ENCODE results near the gene GDF2.

Gene GDF2

GRCh38 chr10:47311193-47311931 lies 10.9 kb upstream of the GDF2 start:
- in situ Hi-C loops (cut with HindIII; ENCODE audit: low sequenced_read_pairs), result no loop called here

- in situ Hi-C loops (cut with HindIII; ENCODE audit: low sequenced_read_pairs), result no loop called here
Measured at GRCh38 chr10:47311932-47312662, 10.2 kb upstream of the GDF2 start.

- in situ Hi-C loops (cut with HindIII; ENCODE audit: low sequenced_read_pairs), result no loop called here
Measured at GRCh38 chr10:47312663-47312995, 9.6 kb upstream of the GDF2 start.

- in situ Hi-C loops (cut with HindIII; ENCODE audit: low sequenced_read_pairs), result no loop called here
Measured at GRCh38 chr10:47314416-47314970, 7.8 kb upstream of the GDF2 start.

- in situ Hi-C loops (cut with HindIII; ENCODE audit: low sequenced_read_pairs), result no loop called here
Measured at GRCh38 chr10:47315421-47315820, 6.8 kb upstream of the GDF2 start.

GRCh38 chr10:47316131-47316530 lies 6.1 kb upstream of the GDF2 start:
- in situ Hi-C loops (cut with HindIII; ENCODE audit: low sequenced_read_pairs), result no loop called here

GRCh38 chr10:47317251-47317650 lies 5.0 kb upstream of the GDF2 start:
- in situ Hi-C loops (cut with HindIII; ENCODE audit: low sequenced_read_pairs), result no loop called here

- in situ Hi-C loops (cut with HindIII; ENCODE audit: low sequenced_read_pairs), result no loop called here
Measured at GRCh38 chr10:47318706-47319105, 3.5 kb upstream of the GDF2 start.

GRCh38 chr10:47319784-47320183 lies 2.5 kb upstream of the GDF2 start:
- in situ Hi-C loops (cut with HindIII; ENCODE audit: low sequenced_read_pairs), result no loop called here

GRCh38 chr10:47320812-47321211 lies 1.4 kb upstream of the GDF2 start:
- in situ Hi-C loops (cut with HindIII; ENCODE audit: low sequenced_read_pairs), result no loop called here

- in situ Hi-C loops (cut with HindIII; ENCODE audit: low sequenced_read_pairs), result no loop called here
Measured at GRCh38 chr10:47321521-47322195, 596 bp upstream of the GDF2 start.

GRCh38 chr10:47323087-47323486 lies 833 bp downstream of the GDF2 start:
- in situ Hi-C loops (cut with HindIII; ENCODE audit: low sequenced_read_pairs), result no loop called here

- in situ Hi-C loops (cut with HindIII; ENCODE audit: low sequenced_read_pairs), result no loop called here
Measured at GRCh38 chr10:47323636-47324296, 1.5 kb downstream of the GDF2 start.

- in situ Hi-C loops (cut with HindIII; ENCODE audit: low sequenced_read_pairs), result no loop called here
Measured at GRCh38 chr10:47325303-47326291, 3.3 kb downstream of the GDF2 start.

- in situ Hi-C loops (cut with HindIII; ENCODE audit: low sequenced_read_pairs), result no loop called here
Measured at GRCh38 chr10:47326306-47326926, 4.2 kb downstream of the GDF2 start.

GRCh38 chr10:47326927-47327330 lies 4.7 kb downstream of the GDF2 start:
- in situ Hi-C loops (cut with HindIII; ENCODE audit: low sequenced_read_pairs), result no loop called here

GRCh38 chr10:47329855-47330254 lies 7.6 kb downstream of the GDF2 start:
- in situ Hi-C loops (cut with HindIII; ENCODE audit: low sequenced_read_pairs), result no loop called here

GRCh38 chr10:47330366-47330765 lies 8.1 kb downstream of the GDF2 start:
- in situ Hi-C loops (cut with HindIII; ENCODE audit: low sequenced_read_pairs), result no loop called here

- in situ Hi-C loops (cut with HindIII; ENCODE audit: low sequenced_read_pairs), result no loop called here
Measured at GRCh38 chr10:47330804-47331203, 8.6 kb downstream of the GDF2 start.

GRCh38 chr10:47331491-47331890 lies 9.2 kb downstream of the GDF2 start:
- in situ Hi-C loops (cut with HindIII; ENCODE audit: low sequenced_read_pairs), result no loop called here
